ENCODE measurements around the gene SLC38A3. TPM values are rescaled to one million over a fixed set of nuclear protein-coding genes. Genes with fewer than 3 reads are reported as not detected.

The SLC38A3 gene
- total and polyA plus RNA-seq, 9 of the 15 experiments (the other 6 are each of a cell fraction or from before 2014, with no cell fraction given), result 0.09 to 0.38 (median 0.16) TPM; not detected in 6

DNA sequence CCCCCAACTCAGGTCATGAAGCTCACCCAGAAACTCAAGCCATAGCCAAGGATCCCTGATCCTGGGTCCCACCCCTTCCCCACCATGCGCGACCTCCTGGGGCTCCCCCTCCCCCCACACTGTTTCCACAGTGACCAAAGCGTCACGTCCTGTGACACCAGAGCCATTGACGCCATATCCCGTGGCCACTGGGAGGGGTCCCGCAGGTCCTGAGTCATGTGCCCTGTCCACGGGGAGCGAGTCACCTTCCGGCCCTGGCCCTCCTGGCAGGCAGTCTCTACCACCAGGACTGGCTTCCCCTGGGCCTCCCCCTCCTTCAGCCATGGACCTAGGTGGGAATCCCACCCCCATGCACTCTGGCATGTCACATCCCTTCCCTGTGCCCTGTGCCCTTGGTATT, 34.4 kb upstream of the SLC38A3 start (continued):
- TF ChIP-seq HDGF (IDR thresholded peaks at IDR 0.05) (no peak), MECOM (CRISPR knock-in tag; IDR thresholded peaks at IDR 0.05) (no peak), ZNF140 (CRISPR knock-in tag; IDR thresholded peaks at IDR 0.05) (no peak), KDM1A (IDR thresholded peaks at IDR 0.05) (no peak), NR2F6 (CRISPR knock-in tag; IDR thresholded peaks at IDR 0.05) (no peak), HDAC8 (tag; IDR thresholded peaks at IDR 0.05) (no peak), NCOA6 (IDR thresholded peaks at IDR 0.05) (no peak), PTTG1 (tag; IDR thresholded peaks at IDR 0.05; ENCODE audit: low read depth) (no peak), SETDB1 (IDR thresholded peaks at IDR 0.05; ENCODE audit: low read length) (no peak), ZFPM2 (CRISPR knock-in tag; IDR thresholded peaks at IDR 0.05) (no peak), TCF3 (CRISPR knock-in tag; IDR thresholded peaks at IDR 0.05) (no peak), ZNF766 (CRISPR knock-in tag; conservative IDR thresholded peaks at IDR 0.05) (no peak), ILK (tag; IDR thresholded peaks at IDR 0.05; ENCODE audit: borderline replicate concordance, low read depth) (no peak), ZNF589 (CRISPR knock-in tag; IDR thresholded peaks at IDR 0.05; ENCODE audit: low read depth) (no peak; the same call in 1 of the 2 replicates), SMAD4 (CRISPR knock-in tag; conservative IDR thresholded peaks at IDR 0.05) (no peak), GATA2 (CRISPR knock-in tag; IDR thresholded peaks at IDR 0.05) (no peak)
- TF ChIP-seq, protein P1, sequence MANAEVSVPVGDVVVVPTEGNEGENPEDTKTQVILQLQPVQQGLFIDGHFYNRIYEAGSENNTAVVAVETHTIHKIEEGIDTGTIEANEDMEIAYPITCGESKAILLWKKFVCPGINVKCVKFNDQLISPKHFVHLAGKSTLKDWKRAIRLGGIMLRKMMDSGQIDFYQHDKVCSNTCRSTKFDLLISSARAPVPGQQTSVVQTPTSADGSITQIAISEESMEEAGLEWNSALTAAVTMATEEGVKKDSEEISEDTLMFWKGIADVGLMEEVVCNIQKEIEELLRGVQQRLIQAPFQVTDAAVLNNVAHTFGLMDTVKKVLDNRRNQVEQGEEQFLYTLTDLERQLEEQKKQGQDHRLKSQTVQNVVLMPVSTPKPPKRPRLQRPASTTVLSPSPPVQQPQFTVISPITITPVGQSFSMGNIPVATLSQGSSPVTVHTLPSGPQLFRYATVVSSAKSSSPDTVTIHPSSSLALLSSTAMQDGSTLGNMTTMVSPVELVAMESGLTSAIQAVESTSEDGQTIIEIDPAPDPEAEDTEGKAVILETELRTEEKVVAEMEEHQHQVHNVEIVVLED (CRISPR knock-in tag; IDR thresholded peaks at IDR 0.05), result no peak
- TF ChIP-seq, protein P2, sequence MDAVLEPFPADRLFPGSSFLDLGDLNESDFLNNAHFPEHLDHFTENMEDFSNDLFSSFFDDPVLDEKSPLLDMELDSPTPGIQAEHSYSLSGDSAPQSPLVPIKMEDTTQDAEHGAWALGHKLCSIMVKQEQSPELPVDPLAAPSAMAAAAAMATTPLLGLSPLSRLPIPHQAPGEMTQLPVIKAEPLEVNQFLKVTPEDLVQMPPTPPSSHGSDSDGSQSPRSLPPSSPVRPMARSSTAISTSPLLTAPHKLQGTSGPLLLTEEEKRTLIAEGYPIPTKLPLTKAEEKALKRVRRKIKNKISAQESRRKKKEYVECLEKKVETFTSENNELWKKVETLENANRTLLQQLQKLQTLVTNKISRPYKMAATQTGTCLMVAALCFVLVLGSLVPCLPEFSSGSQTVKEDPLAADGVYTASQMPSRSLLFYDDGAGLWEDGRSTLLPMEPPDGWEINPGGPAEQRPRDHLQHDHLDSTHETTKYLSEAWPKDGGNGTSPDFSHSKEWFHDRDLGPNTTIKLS (IDR thresholded peaks at IDR 0.05; ENCODE audit: borderline replicate concordance, low read depth), result no peak
- TF ChIP-seq, protein P3, sequence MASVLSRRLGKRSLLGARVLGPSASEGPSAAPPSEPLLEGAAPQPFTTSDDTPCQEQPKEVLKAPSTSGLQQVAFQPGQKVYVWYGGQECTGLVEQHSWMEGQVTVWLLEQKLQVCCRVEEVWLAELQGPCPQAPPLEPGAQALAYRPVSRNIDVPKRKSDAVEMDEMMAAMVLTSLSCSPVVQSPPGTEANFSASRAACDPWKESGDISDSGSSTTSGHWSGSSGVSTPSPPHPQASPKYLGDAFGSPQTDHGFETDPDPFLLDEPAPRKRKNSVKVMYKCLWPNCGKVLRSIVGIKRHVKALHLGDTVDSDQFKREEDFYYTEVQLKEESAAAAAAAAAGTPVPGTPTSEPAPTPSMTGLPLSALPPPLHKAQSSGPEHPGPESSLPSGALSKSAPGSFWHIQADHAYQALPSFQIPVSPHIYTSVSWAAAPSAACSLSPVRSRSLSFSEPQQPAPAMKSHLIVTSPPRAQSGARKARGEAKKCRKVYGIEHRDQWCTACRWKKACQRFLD (CRISPR knock-in tag; IDR thresholded peaks at IDR 0.05), result no peak
- TF ChIP-seq, protein P4, sequence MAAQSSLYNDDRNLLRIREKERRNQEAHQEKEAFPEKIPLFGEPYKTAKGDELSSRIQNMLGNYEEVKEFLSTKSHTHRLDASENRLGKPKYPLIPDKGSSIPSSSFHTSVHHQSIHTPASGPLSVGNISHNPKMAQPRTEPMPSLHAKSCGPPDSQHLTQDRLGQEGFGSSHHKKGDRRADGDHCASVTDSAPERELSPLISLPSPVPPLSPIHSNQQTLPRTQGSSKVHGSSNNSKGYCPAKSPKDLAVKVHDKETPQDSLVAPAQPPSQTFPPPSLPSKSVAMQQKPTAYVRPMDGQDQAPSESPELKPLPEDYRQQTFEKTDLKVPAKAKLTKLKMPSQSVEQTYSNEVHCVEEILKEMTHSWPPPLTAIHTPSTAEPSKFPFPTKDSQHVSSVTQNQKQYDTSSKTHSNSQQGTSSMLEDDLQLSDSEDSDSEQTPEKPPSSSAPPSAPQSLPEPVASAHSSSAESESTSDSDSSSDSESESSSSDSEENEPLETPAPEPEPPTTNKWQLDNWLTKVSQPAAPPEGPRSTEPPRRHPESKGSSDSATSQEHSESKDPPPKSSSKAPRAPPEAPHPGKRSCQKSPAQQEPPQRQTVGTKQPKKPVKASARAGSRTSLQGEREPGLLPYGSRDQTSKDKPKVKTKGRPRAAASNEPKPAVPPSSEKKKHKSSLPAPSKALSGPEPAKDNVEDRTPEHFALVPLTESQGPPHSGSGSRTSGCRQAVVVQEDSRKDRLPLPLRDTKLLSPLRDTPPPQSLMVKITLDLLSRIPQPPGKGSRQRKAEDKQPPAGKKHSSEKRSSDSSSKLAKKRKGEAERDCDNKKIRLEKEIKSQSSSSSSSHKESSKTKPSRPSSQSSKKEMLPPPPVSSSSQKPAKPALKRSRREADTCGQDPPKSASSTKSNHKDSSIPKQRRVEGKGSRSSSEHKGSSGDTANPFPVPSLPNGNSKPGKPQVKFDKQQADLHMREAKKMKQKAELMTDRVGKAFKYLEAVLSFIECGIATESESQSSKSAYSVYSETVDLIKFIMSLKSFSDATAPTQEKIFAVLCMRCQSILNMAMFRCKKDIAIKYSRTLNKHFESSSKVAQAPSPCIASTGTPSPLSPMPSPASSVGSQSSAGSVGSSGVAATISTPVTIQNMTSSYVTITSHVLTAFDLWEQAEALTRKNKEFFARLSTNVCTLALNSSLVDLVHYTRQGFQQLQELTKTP (IDR thresholded peaks at IDR 0.05; ENCODE audit: low read depth in 1 of 2, partially characterized antibody in 2 of 2), result no peak
- TF ChIP-seq, protein P5, sequence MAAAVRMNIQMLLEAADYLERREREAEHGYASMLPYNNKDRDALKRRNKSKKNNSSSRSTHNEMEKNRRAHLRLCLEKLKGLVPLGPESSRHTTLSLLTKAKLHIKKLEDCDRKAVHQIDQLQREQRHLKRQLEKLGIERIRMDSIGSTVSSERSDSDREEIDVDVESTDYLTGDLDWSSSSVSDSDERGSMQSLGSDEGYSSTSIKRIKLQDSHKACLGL (CRISPR knock-in tag; IDR thresholded peaks at IDR 0.05; ENCODE audit: borderline replicate concordance, poor library complexity, severe bottlenecking), result no peak

Data from K562 (cell line).